Measurements from ENCODE around the gene VANGL2. TPM values are rescaled to one million over a fixed set of nuclear protein-coding genes. Genes with fewer than 3 reads are reported as not detected.

The VANGL2 gene
- polyA plus RNA-seq, 1 experiment = 0.33 TPM

DNA sequence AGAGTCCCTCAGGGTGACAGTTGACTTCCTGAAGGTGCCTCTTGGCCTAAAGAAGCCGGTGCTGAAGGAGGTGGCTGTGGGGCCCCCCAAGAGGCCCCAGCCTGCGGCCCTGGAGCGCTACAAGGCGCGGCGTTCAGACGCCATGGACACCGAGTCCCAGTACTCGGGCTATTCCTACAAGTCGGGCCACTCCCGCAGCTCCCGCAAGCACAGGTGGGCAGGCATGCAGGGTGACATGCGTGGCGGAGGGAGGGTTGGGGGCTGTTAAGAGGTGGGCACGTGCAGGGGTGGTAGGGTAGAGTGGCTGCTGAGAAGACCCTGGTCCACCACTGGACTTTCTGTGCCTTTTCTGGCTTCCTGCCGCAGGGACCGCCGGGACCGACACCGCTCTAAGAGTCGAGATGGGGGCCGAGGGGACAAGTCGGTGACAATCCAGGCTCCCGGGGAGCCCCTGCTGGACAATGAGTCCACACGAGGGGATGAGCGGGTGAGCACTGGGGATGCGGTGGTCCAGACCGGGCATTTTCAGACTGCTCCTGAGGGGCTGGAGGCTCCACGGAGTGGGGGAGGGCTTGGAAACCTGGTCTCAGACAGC, 15.4 kb downstream of the VANGL2 start:
- no peaks in the 10 kb centered on the region for H3K36me3 ChIP-seq (ENCODE audit: control insufficient read depth, insufficient read depth, low read length)
- H3K27me3 ChIP-seq (ENCODE audit: control insufficient read depth, insufficient read depth, low read length) = 0 out of 2 replicates have a peak, but pooled peaks cover 2% of the 10 kb centered on the region
- DNase-seq (ENCODE audit: low read depth) = no peak
- ChIA-PET POLR2A (no interaction called here), CTCF (interaction anchor here (1.6 kb wide), 2 partner anchors 12 to 39 kb away, joined by 3 to 5 read pairs; no protein-coding TSS in a partner anchor)
- no peak overlapping the region for H3K4me3 ChIP-seq (ENCODE audit: low read depth, low read length)
- TF ChIP-seq, protein P1, sequence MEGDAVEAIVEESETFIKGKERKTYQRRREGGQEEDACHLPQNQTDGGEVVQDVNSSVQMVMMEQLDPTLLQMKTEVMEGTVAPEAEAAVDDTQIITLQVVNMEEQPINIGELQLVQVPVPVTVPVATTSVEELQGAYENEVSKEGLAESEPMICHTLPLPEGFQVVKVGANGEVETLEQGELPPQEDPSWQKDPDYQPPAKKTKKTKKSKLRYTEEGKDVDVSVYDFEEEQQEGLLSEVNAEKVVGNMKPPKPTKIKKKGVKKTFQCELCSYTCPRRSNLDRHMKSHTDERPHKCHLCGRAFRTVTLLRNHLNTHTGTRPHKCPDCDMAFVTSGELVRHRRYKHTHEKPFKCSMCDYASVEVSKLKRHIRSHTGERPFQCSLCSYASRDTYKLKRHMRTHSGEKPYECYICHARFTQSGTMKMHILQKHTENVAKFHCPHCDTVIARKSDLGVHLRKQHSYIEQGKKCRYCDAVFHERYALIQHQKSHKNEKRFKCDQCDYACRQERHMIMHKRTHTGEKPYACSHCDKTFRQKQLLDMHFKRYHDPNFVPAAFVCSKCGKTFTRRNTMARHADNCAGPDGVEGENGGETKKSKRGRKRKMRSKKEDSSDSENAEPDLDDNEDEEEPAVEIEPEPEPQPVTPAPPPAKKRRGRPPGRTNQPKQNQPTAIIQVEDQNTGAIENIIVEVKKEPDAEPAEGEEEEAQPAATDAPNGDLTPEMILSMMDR (IDR thresholded peaks at IDR 0.05; ENCODE audit: insufficient read depth, low read depth, low read length) = no peak

- 0 out of 2 replicates have a peak, but pooled peaks cover 2% of the 10 kb centered on the region for H3K27me3 ChIP-seq (ENCODE audit: control insufficient read depth, insufficient read depth, low read length)
- CTCF ChIA-PET = interaction anchor here (1.0 to 1.6 kb wide), 3 partner anchors 12 to 40 kb away, joined by 3 to 5 read pairs (median 3); no protein-coding TSS in a partner anchor
- H3K4me3 ChIP-seq (ENCODE audit: low read depth, low read length) = no peak overlapping the region
- no peaks in the 10 kb centered on the region for H3K36me3 ChIP-seq (ENCODE audit: control insufficient read depth, insufficient read depth, low read length)
- DNase-seq (ENCODE audit: low read depth) = no peak
- TF ChIP-seq, protein P1 (IDR thresholded peaks at IDR 0.05; ENCODE audit: insufficient read depth, low read depth, low read length) = peak; percentile 45
- POLR2A ChIA-PET = no interaction called here
Observed at GRCh38 chr1:160416369-160416768, 16.0 kb downstream of the VANGL2 start.

DNA sequence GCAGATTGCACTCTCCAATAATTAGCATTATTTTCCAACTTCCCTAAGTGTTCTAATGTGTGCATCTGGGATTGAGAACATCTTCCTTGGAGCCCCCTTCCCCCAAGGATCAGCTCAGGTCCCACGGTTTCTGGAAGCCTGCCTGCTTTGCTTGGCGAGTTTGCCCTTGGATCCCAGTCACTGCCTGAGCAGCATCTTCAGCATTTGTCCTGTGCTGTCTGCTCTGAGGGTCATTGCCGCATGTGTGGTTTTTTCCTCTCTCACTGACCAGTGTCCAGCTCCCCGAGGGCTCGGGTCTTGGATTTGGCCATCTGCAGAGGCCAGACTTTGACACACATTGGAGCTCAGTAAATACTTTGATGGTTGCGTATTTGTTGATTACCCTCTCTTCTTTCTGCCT, 18.1 kb downstream of the VANGL2 start:
- POLR2A ChIA-PET = no interaction called here
- H3K27me3 ChIP-seq (ENCODE audit: control insufficient read depth, insufficient read depth, low read length) = 0 out of 2 replicates have a peak, but pooled peaks cover 2% of the 10 kb centered on the region
- TF ChIP-seq, protein P1 (IDR thresholded peaks at IDR 0.05; ENCODE audit: insufficient read depth, low read depth, low read length) = no peak
- DNase-seq (ENCODE audit: low read depth) = no peak
- no peak overlapping the region for H3K4me3 ChIP-seq (ENCODE audit: low read depth, low read length)
- CTCF ChIA-PET = interaction anchor here (2.0 kb wide), 1 partner anchor 10 kb away, joined by 5 read pairs; no protein-coding TSS in a partner anchor
- no peaks in the 10 kb centered on the region for H3K36me3 ChIP-seq (ENCODE audit: control insufficient read depth, insufficient read depth, low read length)

DNA sequence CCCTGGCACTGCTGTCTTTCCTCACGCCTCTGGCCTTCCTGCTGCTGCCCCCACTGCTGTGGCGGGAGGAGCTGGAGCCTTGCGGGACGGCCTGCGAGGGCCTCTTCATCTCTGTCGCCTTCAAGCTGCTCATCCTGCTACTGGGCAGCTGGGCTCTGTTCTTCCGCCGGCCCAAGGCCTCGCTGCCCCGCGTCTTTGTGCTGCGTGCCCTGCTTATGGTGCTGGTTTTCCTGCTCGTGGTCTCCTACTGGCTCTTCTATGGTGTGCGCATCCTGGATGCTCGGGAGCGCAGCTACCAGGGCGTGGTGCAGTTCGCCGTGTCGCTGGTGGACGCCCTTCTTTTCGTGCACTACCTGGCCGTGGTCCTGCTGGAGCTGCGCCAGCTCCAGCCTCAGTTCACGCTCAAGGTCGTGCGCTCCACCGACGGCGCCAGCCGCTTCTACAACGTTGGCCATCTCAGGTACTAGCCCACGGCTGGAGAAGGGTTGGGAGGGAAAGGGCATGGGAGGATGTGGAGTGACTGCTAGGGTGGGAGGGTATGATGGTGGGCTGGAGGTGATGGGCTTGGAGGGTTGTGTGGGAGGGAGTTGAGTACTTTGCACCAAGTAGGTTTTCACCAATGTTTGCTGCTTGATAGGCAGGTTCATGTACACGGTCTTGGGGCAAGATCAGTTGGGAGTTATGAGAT, 18.9 kb downstream of the VANGL2 start:
- POLR2A ChIA-PET = no interaction called here
- TF ChIP-seq, protein P1 (IDR thresholded peaks at IDR 0.05; ENCODE audit: insufficient read depth, low read depth, low read length) = no peak
- CTCF ChIA-PET = interaction anchor here (2.0 kb wide), 1 partner anchor 9 kb away, joined by 5 read pairs; no protein-coding TSS in a partner anchor

GRCh38 chr1:160419838-160420169, 19.4 kb downstream of the VANGL2 start:
- POLR2A ChIA-PET = no interaction called here
- no peak for DNase-seq (ENCODE audit: low read depth)
- TF ChIP-seq, protein P1 (IDR thresholded peaks at IDR 0.05; ENCODE audit: insufficient read depth, low read depth, low read length) = no peak
- 0 out of 2 replicates have a peak, but pooled peaks cover 2% of the 10 kb centered on the region for H3K27me3 ChIP-seq (ENCODE audit: control insufficient read depth, insufficient read depth, low read length)
- no peak overlapping the region for H3K4me3 ChIP-seq (ENCODE audit: low read depth, low read length)
- CTCF ChIA-PET = interaction anchor here (2.0 kb wide), 1 partner anchor 9 kb away, joined by 5 read pairs; no protein-coding TSS in a partner anchor
- H3K36me3 ChIP-seq (ENCODE audit: control insufficient read depth, insufficient read depth, low read length) = no peaks in the 10 kb centered on the region

More for the DNA sequence above, 18.9 kb downstream of the VANGL2 start:
- H3K4me3 ChIP-seq (ENCODE audit: low read depth, low read length) = no peak overlapping the region
- 0 out of 2 replicates have a peak, but pooled peaks cover 2% of the 10 kb centered on the region for H3K27me3 ChIP-seq (ENCODE audit: control insufficient read depth, insufficient read depth, low read length)
- DNase-seq (ENCODE audit: low read depth) = no peak
- no peaks in the 10 kb centered on the region for H3K36me3 ChIP-seq (ENCODE audit: control insufficient read depth, insufficient read depth, low read length)
